Activated CD4-positive, alpha-beta T cell treated with anti-CD3 and anti-CD28 coated beads for 1 hour (primary cell): ENCODE results near the gene MOGAT3.

Experiments
- DNase-seq: peaks from one replicate; pipeline ENCODE4 v3.0.0-alpha.2; 2020

The MOGAT3 gene

GRCh38 chr7:101200862-101201599, at the start of gene MOGAT3:
Gene MOGAT3 (minus strand): TSS chr7:101201036. CDS start chr7:101200854, 182 bp downstream.
- no peak for DNase-seq

GRCh38 chr7:101250324-101250723, 49.5 kb upstream of the MOGAT3 start:
- no peak for DNase-seq

DNA sequence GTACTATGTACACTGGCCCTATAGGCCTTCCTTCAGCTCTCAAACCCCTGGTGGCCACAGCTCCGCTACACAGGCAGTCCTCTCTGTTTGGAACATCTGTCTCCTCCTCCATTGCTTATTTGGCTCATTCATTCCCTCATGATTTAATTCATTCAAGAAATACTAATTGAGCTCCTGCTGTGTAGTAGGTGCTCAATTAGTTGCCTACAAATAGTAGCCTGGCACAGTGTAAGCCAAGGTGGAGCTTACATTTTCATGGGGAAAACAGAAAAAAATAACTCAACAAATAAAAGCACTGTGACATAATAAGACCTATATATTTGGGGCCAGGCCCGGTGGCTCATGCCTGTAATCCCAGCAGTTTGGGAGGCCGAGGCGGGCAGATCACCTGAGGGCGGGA, 47.4 kb upstream of the MOGAT3 start:
- no peak for DNase-seq

GRCh38 chr7:101245147-101245668, 44.4 kb upstream of the MOGAT3 start:
- no peak for DNase-seq

DNA sequence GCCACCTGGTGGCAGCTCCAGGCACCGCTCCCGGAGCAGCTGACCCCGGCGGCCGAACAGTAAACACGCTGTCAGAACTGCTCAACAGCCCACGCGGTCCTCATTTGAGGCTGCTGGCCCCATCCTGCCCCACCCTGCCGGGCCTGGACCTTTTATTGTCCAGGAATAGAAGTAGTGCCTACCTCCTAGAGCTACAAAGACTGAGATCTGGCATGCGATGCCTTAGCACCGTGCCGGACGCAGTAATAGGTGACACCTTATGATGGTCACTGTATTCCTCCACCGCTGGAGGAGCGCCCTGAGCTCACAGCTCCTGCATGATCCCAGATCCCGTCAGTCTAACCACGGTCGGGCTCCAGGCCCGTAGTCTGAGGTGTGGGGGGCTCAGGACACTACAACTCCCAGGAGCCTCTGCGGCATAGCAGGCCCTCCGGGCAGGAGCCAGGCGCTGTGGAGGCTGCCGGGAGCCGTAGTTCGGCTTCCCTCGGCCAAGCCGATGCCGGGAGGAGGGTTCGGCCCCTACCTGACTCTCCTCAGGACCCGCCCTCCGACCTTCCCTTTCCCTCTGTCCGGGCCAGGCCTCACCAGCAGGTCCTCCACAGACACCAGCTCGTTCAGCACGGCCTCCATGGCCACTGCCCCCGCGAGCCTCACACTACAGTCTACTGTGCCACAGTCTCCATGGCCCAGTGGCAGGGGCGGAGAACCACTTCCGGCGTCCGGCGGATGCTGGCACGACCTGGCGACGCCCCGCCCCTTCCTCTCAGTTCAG, 43.7 kb upstream of the MOGAT3 start, which contains the start of gene FIS1:
Gene FIS1 (minus strand): TSS at position 707 of the 772 bp plus-strand sequence. CDS start 77 bp downstream, at position 630.
- peak; percentile 85 for DNase-seq

DNA sequence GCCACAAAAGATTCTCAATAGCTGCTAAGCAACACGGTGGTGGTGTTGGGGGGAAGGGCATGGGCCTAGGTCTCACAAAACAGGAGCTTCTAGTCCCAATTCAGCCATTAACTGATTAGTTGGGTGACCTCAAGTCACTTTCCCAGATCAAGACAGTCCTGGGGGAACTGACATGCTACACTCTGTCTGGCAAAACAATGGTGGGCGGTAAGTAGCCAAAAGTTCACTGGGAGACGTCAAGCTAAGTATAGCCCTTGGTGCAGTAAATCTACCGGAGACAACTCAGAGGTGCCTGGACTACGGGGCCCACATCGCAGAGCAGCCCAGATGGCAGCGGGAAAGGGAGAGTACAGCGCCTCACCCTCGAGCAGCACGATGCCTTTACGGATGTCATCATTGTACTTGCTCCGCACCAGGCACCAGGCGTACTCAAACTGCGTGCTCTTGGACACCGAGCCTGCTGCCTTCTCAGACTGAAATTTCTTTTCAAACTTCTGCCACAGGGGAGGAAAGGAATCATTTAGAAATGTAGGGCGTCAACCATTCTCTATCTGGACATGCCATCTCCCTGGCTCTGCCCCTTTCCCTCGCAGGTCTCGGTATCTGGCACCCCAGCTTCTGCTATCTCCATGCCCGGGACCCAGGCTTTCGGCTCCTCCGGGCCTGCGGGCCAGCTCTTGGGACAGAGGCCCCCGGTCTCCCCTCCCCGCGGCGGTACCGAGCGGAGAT, 43.0 kb upstream of the MOGAT3 start:
- DNase-seq = no peak

DNA sequence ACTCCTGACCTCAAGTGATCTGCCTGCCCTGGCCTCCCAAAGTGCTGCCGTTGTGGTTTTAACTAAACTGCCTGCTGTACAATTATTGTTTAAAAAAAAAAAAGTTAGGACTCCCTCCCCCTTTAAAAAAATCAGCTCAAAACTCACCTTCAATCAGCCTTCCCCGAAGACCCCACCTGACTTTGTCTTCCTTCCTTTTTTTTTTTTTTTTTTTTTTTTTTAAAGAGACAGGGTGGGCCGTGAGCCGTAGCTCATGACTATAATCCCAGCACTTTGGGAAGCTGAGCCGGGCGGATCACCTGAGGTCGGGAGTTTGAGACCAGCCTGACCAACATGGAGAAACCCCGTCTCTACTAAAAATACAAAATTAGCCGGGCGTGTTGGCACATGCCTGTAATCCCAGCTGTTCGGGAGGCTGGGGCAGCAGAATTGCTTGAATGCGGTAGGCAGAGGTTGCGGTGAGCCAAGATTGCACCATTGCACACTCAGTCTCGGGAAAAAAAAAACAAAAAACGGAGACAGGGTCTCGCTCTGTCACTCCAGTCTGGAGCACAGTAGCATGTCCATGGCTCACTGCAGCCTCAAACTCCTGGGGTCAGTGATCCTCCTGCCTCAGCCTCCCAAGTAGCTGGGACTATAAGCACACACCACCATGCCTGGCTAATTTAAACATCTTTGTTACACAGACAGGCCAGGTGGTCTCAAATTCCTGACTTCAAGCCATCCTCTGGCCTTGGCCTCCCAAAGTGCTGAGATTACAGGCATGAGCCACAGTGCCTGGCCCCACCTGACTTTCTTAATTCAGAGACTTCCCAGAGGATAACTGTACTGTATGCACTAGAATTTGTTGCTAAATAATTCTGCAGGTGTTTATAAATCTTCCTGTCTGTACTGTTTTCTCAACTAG, 40.9 kb upstream of the MOGAT3 start:
- DNase-seq = no peak

DNA sequence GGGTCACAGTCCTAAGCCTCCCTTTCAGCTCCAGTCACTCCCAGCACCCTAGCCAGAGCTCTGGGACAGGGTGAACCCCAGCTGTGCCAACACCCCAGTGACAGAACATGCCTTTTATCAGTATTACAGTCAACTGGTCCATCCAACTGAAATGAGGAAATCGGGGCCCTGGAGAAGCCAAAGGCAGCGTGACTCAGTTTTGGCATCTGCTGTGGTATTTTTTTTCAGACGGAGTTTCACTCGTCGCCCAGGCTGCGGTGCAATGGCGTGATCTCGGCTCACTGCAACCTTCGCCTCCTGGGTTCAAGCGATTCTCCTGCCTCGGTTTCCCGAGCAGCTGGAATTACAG, 40.2 kb upstream of the MOGAT3 start:
- DNase-seq = no peak

- DNase-seq = no peak
Measured at GRCh38 chr7:101240226-101241014, 39.6 kb upstream of the MOGAT3 start.

DNA sequence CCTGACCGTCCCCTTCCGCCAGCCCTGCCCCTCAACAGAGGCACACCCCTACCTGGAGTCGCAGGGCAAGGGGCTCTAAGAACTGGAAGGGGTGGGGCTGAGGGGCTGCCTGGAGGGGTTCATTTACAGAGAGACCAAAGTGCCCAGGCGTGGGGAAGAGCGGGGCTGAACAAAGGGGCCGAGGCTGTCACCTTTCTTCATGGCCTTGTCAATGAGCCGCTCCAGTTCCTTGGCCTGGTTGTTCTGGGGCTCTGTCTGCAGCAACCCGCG, 39.0 kb upstream of the MOGAT3 start:
- DNase-seq = no peak

DNA sequence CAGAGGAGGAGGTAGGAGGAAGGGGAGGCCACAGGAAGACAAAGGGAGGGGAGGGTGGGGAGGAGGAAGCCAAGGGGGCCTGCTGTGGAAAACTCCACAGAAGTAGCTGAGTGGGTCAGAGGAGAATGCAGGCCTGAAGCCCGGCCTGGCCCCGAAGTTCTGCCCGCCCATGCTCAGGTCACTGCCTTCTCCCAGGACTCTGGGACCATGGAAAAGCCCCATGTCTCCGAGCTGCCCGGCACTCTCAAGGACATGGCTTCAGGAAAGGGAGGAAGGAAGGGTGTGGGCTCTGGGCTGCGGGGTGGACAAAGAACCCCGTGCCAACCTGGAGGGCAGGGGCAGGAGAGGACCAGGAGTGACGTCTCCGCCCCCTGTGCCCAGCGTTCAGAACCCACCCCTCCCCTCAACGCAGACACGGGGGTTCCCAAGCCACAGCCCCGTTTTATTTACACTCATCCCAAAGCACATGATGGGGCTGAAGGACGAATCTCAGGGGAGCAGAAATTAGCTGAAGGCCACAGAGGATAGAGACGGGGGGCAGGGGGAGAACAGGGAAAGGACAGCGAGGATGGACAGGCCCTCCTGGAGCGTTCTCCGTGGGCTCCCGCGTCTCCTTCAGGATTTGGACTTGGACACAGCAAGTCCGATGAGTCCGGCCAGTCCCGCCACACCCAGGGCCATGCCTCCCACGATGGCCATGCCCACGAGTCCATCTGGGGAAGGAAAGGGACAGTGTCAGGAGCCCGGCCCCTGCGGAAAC, 38.5 kb upstream of the MOGAT3 start:
- no peak for DNase-seq

DNA sequence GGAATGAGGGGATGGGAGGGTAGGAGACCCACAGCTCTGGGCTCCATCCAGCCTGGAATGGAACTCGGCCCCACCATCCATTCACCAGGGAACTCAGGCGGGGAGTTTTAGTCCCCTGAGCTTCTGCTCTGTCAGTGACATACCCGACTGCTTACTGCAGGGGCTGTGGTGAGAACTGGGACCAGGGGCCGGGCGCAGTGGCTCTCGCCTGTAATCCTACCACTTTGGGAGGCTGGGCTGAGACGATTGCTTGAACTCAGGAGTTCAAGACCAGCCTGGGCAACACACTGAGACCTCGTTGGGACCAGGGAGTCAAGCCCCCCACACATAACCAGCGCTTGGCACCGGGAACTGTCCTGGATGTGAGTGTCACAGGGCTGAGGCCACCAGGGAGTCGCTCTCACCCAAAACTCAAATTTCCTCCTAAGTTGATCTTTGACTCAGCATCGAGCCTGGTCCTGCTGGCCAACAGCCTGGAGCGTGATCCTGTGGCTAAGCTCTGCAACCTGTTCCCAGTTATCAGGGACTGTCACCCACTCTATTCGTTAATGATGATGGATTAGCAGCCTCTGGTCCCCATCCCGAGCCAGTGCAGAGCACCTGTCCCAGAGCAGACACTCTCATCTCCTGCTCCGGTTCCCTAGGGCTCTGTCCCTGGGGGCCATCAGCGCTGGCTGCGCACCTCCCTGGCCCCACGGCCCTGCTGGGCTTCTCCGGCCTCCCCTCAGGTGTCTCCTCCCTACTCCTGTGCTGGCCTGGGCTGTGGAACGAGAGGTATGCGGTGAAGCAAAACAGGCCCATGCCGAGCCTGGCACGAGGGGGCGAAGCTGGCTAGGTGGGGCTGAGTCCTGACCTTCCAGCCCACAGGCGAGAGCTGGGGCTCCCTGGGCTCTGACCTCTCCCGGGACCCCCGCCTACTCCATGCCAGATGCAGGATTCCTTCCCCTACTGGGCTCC, 37.7 kb upstream of the MOGAT3 start:
- no peak for DNase-seq

DNA sequence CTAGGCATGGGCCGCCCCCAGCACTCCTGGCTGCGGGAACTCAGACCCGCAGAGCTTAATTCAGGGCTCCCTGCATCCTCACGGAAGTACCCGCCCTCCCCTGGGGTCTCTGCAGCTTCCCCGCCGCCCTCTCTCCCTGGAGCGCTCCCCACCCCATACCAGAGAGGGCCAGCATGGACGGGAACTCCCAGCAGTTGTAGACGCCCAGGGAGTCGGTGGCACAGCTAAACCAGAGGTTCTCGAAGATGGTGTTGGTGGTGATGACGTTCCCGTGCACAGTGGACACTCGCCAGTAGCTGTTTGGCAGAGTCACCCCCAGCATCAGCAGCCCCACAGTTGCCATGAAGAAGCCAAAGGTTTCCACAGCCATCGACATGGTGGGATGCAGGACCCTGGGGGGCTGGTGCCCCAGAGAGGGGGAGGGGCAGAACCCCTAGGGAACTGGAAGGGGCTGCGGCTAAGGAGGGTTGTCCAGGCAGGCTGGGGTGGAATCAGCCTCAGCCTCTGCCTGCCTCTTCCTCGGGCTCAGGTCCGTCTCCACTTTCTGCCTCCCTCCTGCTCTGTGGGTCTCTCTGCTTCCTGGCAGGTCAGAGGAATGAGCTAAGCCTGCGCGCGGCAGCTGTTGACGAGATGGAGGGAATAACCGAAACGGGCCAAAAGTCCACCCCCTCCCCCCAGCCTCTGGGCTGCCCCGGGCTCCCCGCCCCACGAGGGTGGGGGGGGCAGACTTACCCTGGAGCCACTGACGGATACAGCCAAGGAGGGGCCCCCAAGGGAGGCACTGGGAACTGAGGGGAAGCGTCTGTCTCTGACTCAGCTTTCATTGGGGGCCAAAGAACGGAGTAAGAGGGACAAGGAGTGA, 36.6 kb upstream of the MOGAT3 start, which contains the start of gene CLDN15:
Gene CLDN15 (minus strand): TSS at position 597 of the 862 bp plus-strand sequence. CDS start 221 bp downstream, at position 376.
- DNase-seq = no peak

- DNase-seq = no peak
Measured at GRCh38 chr7:101236292-101236835, 35.5 kb upstream of the MOGAT3 start.

DNA sequence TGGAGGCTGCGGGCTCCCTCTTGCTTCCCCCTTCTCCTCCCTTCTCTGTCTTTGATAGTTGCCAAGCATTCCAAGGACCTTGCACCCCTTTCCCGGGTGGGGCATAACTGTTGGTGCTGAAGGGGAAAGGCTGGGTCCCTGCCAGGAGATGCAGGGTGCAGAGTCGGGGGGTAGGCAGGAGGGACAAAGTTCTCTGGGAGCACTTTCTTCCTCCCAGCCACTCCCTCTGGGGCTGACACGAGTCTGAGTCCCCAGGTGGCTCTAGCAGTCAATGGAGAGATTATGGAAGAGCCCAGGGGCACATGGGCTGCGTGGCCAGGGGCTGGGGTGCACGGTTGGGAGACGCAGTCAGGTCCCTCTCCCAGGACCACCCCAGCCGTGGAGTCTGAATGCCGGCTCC, 34.7 kb upstream of the MOGAT3 start:
- no peak for DNase-seq

DNA sequence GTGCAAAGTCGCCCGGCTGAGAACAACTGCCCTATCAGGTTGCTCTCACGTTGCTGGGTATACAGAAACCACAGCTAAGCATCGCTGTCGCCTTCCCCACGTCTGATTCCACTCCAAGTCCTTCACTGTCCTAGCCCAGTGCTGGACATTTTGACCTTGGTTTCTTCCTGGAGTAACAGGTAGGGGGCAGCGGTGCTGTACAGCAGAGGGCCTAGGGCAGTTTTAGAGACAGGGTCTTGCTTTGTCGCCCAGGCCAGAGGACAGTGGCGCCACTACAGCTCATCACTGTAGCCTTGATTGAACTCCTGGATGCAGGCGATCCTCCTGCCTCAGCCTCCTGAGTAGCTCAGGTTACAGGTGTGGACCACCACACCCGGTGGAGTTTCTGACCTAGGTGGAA, 34.2 kb upstream of the MOGAT3 start:
- DNase-seq = no peak

GRCh38 chr7:101234636-101235035, 33.8 kb upstream of the MOGAT3 start:
- DNase-seq = no peak

- DNase-seq = no peak
Measured at GRCh38 chr7:101233907-101234547, 33.2 kb upstream of the MOGAT3 start.
